ENCODE results near the gene DZIP3.

DNA sequence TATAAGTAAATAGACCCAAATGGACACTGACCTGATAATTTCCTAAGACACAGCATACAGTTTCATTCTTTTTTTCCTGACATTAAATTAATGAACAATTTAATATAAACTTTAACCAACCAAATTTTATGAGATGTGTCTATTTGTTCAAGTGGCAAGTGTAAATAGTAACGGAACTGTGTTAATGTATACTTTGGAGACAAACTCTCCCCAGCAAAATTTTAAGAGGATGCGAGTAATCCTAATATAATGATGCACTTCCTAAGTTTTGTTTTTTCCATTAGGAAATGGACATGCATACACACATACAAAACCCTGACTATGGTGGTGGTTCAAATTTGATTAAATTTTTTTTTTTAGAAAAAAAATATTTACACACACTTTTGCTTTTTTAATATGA is 40.6 kb upstream of the DZIP3 start:
- TF ChIP-seq, protein P1, sequence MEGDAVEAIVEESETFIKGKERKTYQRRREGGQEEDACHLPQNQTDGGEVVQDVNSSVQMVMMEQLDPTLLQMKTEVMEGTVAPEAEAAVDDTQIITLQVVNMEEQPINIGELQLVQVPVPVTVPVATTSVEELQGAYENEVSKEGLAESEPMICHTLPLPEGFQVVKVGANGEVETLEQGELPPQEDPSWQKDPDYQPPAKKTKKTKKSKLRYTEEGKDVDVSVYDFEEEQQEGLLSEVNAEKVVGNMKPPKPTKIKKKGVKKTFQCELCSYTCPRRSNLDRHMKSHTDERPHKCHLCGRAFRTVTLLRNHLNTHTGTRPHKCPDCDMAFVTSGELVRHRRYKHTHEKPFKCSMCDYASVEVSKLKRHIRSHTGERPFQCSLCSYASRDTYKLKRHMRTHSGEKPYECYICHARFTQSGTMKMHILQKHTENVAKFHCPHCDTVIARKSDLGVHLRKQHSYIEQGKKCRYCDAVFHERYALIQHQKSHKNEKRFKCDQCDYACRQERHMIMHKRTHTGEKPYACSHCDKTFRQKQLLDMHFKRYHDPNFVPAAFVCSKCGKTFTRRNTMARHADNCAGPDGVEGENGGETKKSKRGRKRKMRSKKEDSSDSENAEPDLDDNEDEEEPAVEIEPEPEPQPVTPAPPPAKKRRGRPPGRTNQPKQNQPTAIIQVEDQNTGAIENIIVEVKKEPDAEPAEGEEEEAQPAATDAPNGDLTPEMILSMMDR (IDR thresholded peaks at IDR 0.05) = no peak
- no peak for TF ChIP-seq POLR2A (IDR thresholded peaks at IDR 0.05)

All from heart left ventricle (tissue), 13 donors.